H1 (cell line): ENCODE results near the gene TENT4A. TPM values are rescaled to one million over a fixed set of nuclear protein-coding genes. Genes with fewer than 3 reads are reported as not detected.

Experiments
- HDAC2 ChIP-seq, 2 experiments: fragments of 300-600 bp in 1 of 2; sonication (generic) in 1 of 2; IDR thresholded peaks; 2 replicates each; pipeline ENCODE4 v1.6.1; 2011 to 2012; ENCODE audit warnings: low read depth in 2 of 2, low read length in 2 of 2, mild to moderate bottlenecking in 2 of 2, moderate library complexity in 2 of 2, borderline replicate concordance in 1 of 2, inconsistent platforms in 1 of 2
- MAFK ChIP-seq: IDR thresholded peaks from 2 replicates; pipeline ENCODE4 v1.6.1; 2012; ENCODE audit warnings: low read depth, mild to moderate bottlenecking, improper control_type of control experiment, low read length
- polyA plus RNA-seq, 7 experiments: library from polyadenylated mRNA; depleted of rRNA in 3 of 7; stranded (reverse) in 5 of 7; unstranded in 2 of 7; fragments of >200 nt in 5 of 7; fragments of 200-250 nt in 2 of 7; gene quantifications; 1 replicate in 5 of 7; 2 replicates in 1 of 7; 4 replicates in 1 of 7; pipeline versions ENCODE4 v1.2.1 to v1.2.3, GENCODE V29; 2011 to 2013; ENCODE audit warnings: missing spikeins in 2 of 7, mixed read lengths in 2 of 7
- total RNA-seq: library from RNA; stranded (reverse); fragmentation: NEBNext Ultra II Directional; extraction: Animal tissue kit (Norgen Biotek cat#: 25700); gene quantifications from 2 replicates; pipeline ENCODE4 v1.2.1, GENCODE V29; 2021

The TENT4A gene
- total and polyA plus RNA-seq, 2 of the 8 experiments (the other 6 are each of a cell fraction or from before 2014, with no cell fraction given): 8.9 to 25.1 TPM

DNA sequence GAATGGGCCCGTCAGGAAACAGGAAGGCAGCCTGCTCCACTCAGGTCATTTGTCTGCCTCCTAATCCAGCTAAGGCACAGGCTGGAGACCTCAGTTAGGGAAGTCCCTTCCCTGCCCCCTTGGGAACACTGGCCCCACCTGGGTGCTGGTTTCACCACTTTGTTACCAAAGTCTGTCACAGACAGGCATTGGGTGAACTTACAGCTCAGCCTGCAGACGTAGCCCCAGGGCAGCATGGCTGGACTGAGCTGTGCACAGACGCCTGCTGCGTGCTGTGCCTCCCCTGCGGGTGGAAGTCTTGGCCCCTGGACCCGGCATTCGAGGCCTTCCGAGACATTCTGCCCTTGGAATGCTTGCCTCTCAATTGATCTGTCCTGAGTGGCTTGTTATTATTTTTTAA lies 48.9 kb downstream of the TENT4A start (continued):
- TF ChIP-seq MAFK: no peak
- no peak for TF ChIP-seq HDAC2 (IDR thresholded peaks at IDR 0.05; ENCODE audit: borderline replicate concordance in 1 of 2, low read depth in 2 of 2, low read length in 2 of 2)
- TF ChIP-seq, all 59 proteins: peak for 0
